ENCODE measurements around the gene LMO4. TPM values are rescaled to one million over a fixed set of nuclear protein-coding genes. Genes with fewer than 3 reads are reported as not detected.

The LMO4 gene
- total and polyA plus RNA-seq, 2 of the 13 experiments (the other 11 are each of a cell fraction or from before 2014, with no cell fraction given) = 19.3 to 49.9 TPM

GRCh38 chr1:87338566-87338965, 9.9 kb downstream of the LMO4 start:
- in situ Hi-C loops (cut with HindIII; ENCODE audit: extremely low pct_ligation_motif_present, low pct_unique_long_range_greater_than_20kb) = loop anchor here (25.0 kb wide), 1 partner anchor 624 kb away; no protein-coding TSS in a partner anchor
- Histone ChIP-seq H3K4me1 (ENCODE audit: insufficient read depth, low read length) (peaks cover 21% of the 10 kb centered on the region; the same call in 1 of the 2 replicates), H3K9ac (ENCODE audit: insufficient read depth, low read depth, low read length) (no peak overlapping the region), H3K9me3 (ENCODE audit: low read length) (no peaks in the 10 kb centered on the region), H4K20me1 (ENCODE audit: insufficient read depth, low read length) (no peaks in the 10 kb centered on the region; the same call in 1 of the 2 replicates), H3K4me3 (replicated peaks in 1 of 3; ENCODE audit: insufficient read depth in 1 of 3, low read depth in 2 of 3, low read length in 3 of 3) (no peak overlapping the region), H2AFZ (ENCODE audit: low read length) (no peak overlapping the region), H3K36me3 (replicated peaks in 1 of 2; ENCODE audit: control insufficient read depth in 1 of 2, insufficient read depth in 2 of 2, low read length in 2 of 2) (peaks cover 3 to 54% of the 10 kb centered on the region in 2 experiments; a peak in 3 of 5 replicates), H3K27ac (ENCODE audit: extremely low read length, insufficient read depth, low read length) (no peak overlapping the region), H3K79me2 (ENCODE audit: insufficient read depth, low read length) (peaks cover 10% of the 10 kb centered on the region), H3K27me3 (ENCODE audit: control insufficient read depth in 1 of 2, insufficient read depth in 2 of 2, low read length in 2 of 2) (no peaks in the 10 kb centered on the region), H3K4me2 (ENCODE audit: low read depth, low read length) (no peak overlapping the region)
- DNase-seq (ENCODE audit: low spot score) = no peak
- ChIA-PET POLR2A (no interaction called here), CTCF (ENCODE audit: low intra/inter-chr PET ratio, low total read pairs) (no interaction called here)
- TF ChIP-seq HES4 (CRISPR knock-in tag; IDR thresholded peaks at IDR 0.05; ENCODE audit: borderline replicate concordance) (no peak), ATF2 (CRISPR knock-in tag; IDR thresholded peaks at IDR 0.05) (no peak), ZSCAN20 (CRISPR knock-in tag; IDR thresholded peaks at IDR 0.05; ENCODE audit: borderline replicate concordance) (no peak), SAP130 (CRISPR knock-in tag; IDR thresholded peaks at IDR 0.05; ENCODE audit: low read depth) (no peak), ZNF782 (CRISPR knock-in tag; IDR thresholded peaks at IDR 0.05; ENCODE audit: borderline replicate concordance) (no peak), TBX2 (CRISPR knock-in tag; IDR thresholded peaks at IDR 0.05; ENCODE audit: borderline replicate concordance) (no peak), KLF9 (CRISPR knock-in tag; IDR thresholded peaks at IDR 0.05; ENCODE audit: low read depth) (no peak), LCORL (IDR thresholded peaks at IDR 0.05) (no peak), LCORL (CRISPR knock-in tag; IDR thresholded peaks at IDR 0.05) (no peak), HBP1 (CRISPR knock-in tag; IDR thresholded peaks at IDR 0.05; ENCODE audit: low read depth) (no peak), SNAPC4 (CRISPR knock-in tag; IDR thresholded peaks at IDR 0.05) (no peak), ARID3A (IDR thresholded peaks at IDR 0.05; ENCODE audit: low read depth, low read length) (no peak), MED13 (CRISPR knock-in tag; IDR thresholded peaks at IDR 0.05) (no peak)
- ATAC-seq = no peak
- intact Hi-C loops (cut with micrococcal nuclease; ENCODE audit: unreplicated experiment) = no loop called here
- 70% methylated on average over 3 of the region's 3 CpGs for WGBS (ENCODE audit: low lambda C conversion rate)
- FAIRE-seq = no peak
- BruUV-seq (replicated peaks) = no TSS peak
